ENCODE measurements around the gene TRIM63.

Gene TRIM63

GRCh38 chr1:26089125-26089524 lies 21.7 kb upstream of the TRIM63 start:
- Histone ChIP-seq H3K4me1 (ENCODE audit: control insufficient read depth in 2 of 2, insufficient read depth in 2 of 2, low read length in 2 of 2) (no peaks in the 10 kb centered on the region), H3K36me3 (ENCODE audit: control insufficient read depth in 2 of 2, insufficient read depth in 2 of 2, low read length in 2 of 2) (no peaks in the 10 kb centered on the region), H3K27ac (ENCODE audit: low read depth in 2 of 2, low read length in 2 of 2) (no peak overlapping the region), H3K27me3 (ENCODE audit: control insufficient read depth in 2 of 2, insufficient read depth in 2 of 2, low read length in 2 of 2) (peaks cover 3 to 6% of the 10 kb centered on the region in 2 donors), H3K9ac (ENCODE audit: low read depth in 1 of 2, low read length in 2 of 2) (no peak overlapping the region), H3K9me3 (ENCODE audit: control insufficient read depth in 2 of 2, low read length in 2 of 2) (no peaks in the 10 kb centered on the region), H3K4me3 (ENCODE audit: low read length in 2 of 2) (no peak overlapping the region)

GRCh38 chr1:26084844-26085243 lies 17.4 kb upstream of the TRIM63 start:
- no peak overlapping the region for H3K27ac ChIP-seq (ENCODE audit: low read depth in 2 of 2, low read length in 2 of 2)
- H3K4me1 ChIP-seq (ENCODE audit: control insufficient read depth in 2 of 2, insufficient read depth in 2 of 2, low read length in 2 of 2), result no peaks in the 10 kb centered on the region
- no peaks in the 10 kb centered on the region for H3K36me3 ChIP-seq (ENCODE audit: control insufficient read depth in 2 of 2, insufficient read depth in 2 of 2, low read length in 2 of 2)
- no peaks in the 10 kb centered on the region for H3K9me3 ChIP-seq (ENCODE audit: control insufficient read depth in 2 of 2, low read length in 2 of 2)
- no peak overlapping the region for H3K9ac ChIP-seq (ENCODE audit: low read depth in 1 of 2, low read length in 2 of 2)
- H3K27me3 ChIP-seq (ENCODE audit: control insufficient read depth in 2 of 2, insufficient read depth in 2 of 2, low read length in 2 of 2), result no peaks in the 10 kb centered on the region
- H3K4me3 ChIP-seq (ENCODE audit: low read length in 2 of 2), result no peak overlapping the region

DNA sequence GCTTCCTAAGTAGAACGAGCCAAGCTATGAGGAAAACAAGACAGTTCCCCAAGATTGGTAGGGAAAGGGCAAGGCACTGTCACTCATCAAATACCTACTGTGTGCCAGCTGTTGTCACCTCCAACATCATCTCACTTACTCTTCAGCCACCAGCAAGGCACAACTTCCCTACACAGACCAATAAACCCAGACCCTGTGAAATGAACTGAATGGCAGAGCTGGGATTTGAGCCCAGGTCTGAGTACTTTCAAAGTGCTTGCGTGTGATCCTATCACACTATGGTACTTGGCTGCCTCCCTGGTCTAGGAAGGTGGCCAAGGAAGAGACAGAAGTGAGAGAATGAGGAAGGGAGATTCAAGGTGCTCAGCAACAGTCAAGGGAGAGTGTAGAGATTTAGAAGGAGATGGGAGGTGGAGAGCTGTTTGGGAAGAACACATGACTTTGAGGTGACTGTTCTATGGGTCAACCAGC lies 16.7 kb upstream of the TRIM63 start:
- H3K36me3 ChIP-seq (ENCODE audit: control insufficient read depth in 2 of 2, insufficient read depth in 2 of 2, low read length in 2 of 2), result no peaks in the 10 kb centered on the region
- no peak overlapping the region for H3K4me3 ChIP-seq (ENCODE audit: low read length in 2 of 2)

GRCh38 chr1:26083208-26083607 lies 15.8 kb upstream of the TRIM63 start:
- no peaks in the 10 kb centered on the region for H3K9me3 ChIP-seq (ENCODE audit: control insufficient read depth in 2 of 2, low read length in 2 of 2)
- H3K4me3 ChIP-seq (ENCODE audit: low read length in 2 of 2), result no peak overlapping the region
- H3K4me1 ChIP-seq (ENCODE audit: control insufficient read depth in 2 of 2, insufficient read depth in 2 of 2, low read length in 2 of 2), result no peaks in the 10 kb centered on the region
- no peak overlapping the region for H3K9ac ChIP-seq (ENCODE audit: low read depth in 1 of 2, low read length in 2 of 2)
- H3K27ac ChIP-seq (ENCODE audit: low read depth in 2 of 2, low read length in 2 of 2), result no peak overlapping the region
- H3K27me3 ChIP-seq (ENCODE audit: control insufficient read depth in 2 of 2, insufficient read depth in 2 of 2, low read length in 2 of 2), result peaks cover 0 to 3% of the 10 kb centered on the region in 2 donors
- no peaks in the 10 kb centered on the region for H3K36me3 ChIP-seq (ENCODE audit: control insufficient read depth in 2 of 2, insufficient read depth in 2 of 2, low read length in 2 of 2)

More for the DNA sequence above, 16.7 kb upstream of the TRIM63 start:
- H3K9ac ChIP-seq (ENCODE audit: low read depth in 1 of 2, low read length in 2 of 2), result no peak overlapping the region
- H3K27ac ChIP-seq (ENCODE audit: low read depth in 2 of 2, low read length in 2 of 2), result no peak overlapping the region
- no peaks in the 10 kb centered on the region for H3K9me3 ChIP-seq (ENCODE audit: control insufficient read depth in 2 of 2, low read length in 2 of 2)
- no peaks in the 10 kb centered on the region for H3K4me1 ChIP-seq (ENCODE audit: control insufficient read depth in 2 of 2, insufficient read depth in 2 of 2, low read length in 2 of 2)
- no peaks in the 10 kb centered on the region for H3K27me3 ChIP-seq (ENCODE audit: control insufficient read depth in 2 of 2, insufficient read depth in 2 of 2, low read length in 2 of 2)

GRCh38 chr1:26082020-26082350 lies 14.6 kb upstream of the TRIM63 start:
- Histone ChIP-seq H3K27me3 (ENCODE audit: control insufficient read depth in 2 of 2, insufficient read depth in 2 of 2, low read length in 2 of 2) (peaks cover 0 to 3% of the 10 kb centered on the region in 2 donors), H3K9me3 (ENCODE audit: control insufficient read depth in 2 of 2, low read length in 2 of 2) (no peaks in the 10 kb centered on the region), H3K4me3 (ENCODE audit: low read length in 2 of 2) (no peak overlapping the region), H3K27ac (ENCODE audit: low read depth in 2 of 2, low read length in 2 of 2) (no peak overlapping the region), H3K4me1 (ENCODE audit: control insufficient read depth in 2 of 2, insufficient read depth in 2 of 2, low read length in 2 of 2) (peaks cover 0 to 2% of the 10 kb centered on the region in 2 donors), H3K9ac (ENCODE audit: low read depth in 1 of 2, low read length in 2 of 2) (no peak overlapping the region), H3K36me3 (ENCODE audit: control insufficient read depth in 2 of 2, insufficient read depth in 2 of 2, low read length in 2 of 2) (no peaks in the 10 kb centered on the region)

DNA sequence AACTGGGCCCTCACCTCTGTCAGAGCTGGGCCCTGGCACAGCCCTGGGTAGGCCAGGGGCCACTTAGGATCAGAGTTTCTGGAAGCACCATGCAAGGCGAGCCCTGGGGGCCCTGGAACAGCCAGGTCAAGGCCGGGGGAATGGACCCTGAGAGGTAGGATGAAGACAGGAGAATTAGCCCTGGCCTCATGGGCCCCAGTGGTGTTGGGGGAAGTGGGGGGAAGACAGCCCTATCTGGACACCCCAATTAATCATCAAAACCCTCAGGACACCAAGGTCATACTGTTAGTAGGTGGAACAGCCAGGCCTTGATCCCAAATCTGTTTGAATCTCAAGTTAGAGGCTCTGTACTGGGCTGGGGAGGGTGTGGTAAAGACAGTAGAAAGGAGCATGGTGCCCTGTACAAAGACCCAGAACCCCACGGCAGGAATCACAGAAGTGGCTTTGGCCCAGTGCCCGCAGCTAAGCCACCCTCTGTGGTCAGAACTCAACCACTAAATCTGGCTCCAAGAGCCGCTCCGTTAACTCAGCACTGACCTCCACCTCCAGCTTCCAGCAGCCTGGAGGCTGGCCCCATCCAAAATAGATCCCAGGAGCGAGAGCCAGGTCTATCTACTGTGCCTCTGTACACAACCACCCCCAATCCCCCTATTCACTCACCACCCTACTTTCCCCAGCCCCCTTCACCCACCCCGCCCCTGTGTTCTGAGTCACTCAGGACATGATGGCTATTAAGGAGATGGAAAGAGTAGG lies 14.0 kb upstream of the TRIM63 start:
- Histone ChIP-seq H3K27ac (ENCODE audit: low read depth in 2 of 2, low read length in 2 of 2) (no peak overlapping the region), H3K4me3 (ENCODE audit: low read length in 2 of 2) (no peak overlapping the region), H3K9me3 (ENCODE audit: control insufficient read depth in 2 of 2, low read length in 2 of 2) (no peaks in the 10 kb centered on the region), H3K27me3 (ENCODE audit: control insufficient read depth in 2 of 2, insufficient read depth in 2 of 2, low read length in 2 of 2) (peaks cover 0 to 3% of the 10 kb centered on the region in 2 donors), H3K4me1 (ENCODE audit: control insufficient read depth in 2 of 2, insufficient read depth in 2 of 2, low read length in 2 of 2) (peaks cover 0 to 2% of the 10 kb centered on the region in 2 donors), H3K9ac (ENCODE audit: low read depth in 1 of 2, low read length in 2 of 2) (no peak overlapping the region), H3K36me3 (ENCODE audit: control insufficient read depth in 2 of 2, insufficient read depth in 2 of 2, low read length in 2 of 2) (no peaks in the 10 kb centered on the region)

DNA sequence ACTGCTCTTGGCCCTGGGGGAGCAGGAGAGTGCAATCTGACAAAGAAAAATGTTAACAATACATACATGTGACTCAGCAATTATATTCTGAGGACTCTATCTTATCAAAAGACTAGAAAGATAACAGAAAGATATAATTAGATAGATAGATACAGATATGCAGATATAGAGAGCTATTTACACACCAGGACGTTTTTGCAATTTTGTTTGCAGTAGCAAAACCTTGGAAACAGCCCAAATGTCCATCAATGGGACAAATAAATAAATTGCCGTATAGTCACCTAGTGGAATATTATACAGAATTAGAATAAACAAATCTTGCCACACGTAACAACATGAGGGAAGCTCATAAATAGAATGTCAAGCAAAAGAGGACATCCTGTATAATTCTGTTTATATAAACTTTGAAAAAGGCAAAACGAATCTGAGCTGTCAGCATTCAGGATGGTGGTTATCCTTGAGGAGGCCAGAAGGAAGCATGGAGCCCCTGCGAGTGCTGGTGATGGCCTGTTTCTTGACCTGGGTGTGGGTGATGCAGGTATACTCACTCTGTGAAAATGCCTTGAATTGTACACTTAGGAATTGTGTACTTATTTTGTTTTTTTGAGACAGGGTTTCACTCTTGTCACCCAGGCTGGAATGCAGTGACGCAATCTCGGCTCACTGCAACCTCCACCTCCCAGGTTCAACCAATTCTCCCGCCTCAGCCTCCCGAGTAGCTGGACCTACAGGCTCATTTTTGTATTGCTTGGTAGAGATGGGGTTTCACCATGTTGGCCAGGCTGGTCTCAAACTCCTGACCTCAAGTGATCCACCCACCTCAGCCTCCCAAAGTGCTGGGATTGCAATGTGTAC lies 12.8 kb upstream of the TRIM63 start:
- Histone ChIP-seq H3K27ac (ENCODE audit: low read depth in 2 of 2, low read length in 2 of 2) (no peak overlapping the region), H3K9ac (ENCODE audit: low read depth in 1 of 2, low read length in 2 of 2) (no peak overlapping the region)

GRCh38 chr1:26079178-26079563 lies 11.7 kb upstream of the TRIM63 start:
- H3K4me1 ChIP-seq (ENCODE audit: control insufficient read depth in 2 of 2, insufficient read depth in 2 of 2, low read length in 2 of 2), result peaks cover 0 to 2% of the 10 kb centered on the region in 2 donors
- no peaks in the 10 kb centered on the region for H3K36me3 ChIP-seq (ENCODE audit: control insufficient read depth in 2 of 2, insufficient read depth in 2 of 2, low read length in 2 of 2)
- no peaks in the 10 kb centered on the region for H3K9me3 ChIP-seq (ENCODE audit: control insufficient read depth in 2 of 2, low read length in 2 of 2)
- no peak overlapping the region for H3K27ac ChIP-seq (ENCODE audit: low read depth in 2 of 2, low read length in 2 of 2)
- H3K27me3 ChIP-seq (ENCODE audit: control insufficient read depth in 2 of 2, insufficient read depth in 2 of 2, low read length in 2 of 2), result peaks cover 2 to 9% of the 10 kb centered on the region in 2 donors
- no peak overlapping the region for H3K4me3 ChIP-seq (ENCODE audit: low read length in 2 of 2)
- no peak overlapping the region for H3K9ac ChIP-seq (ENCODE audit: low read depth in 1 of 2, low read length in 2 of 2)

More for the DNA sequence above, 12.8 kb upstream of the TRIM63 start:
- H3K4me1 ChIP-seq (ENCODE audit: control insufficient read depth in 2 of 2, insufficient read depth in 2 of 2, low read length in 2 of 2), result peaks cover 0 to 2% of the 10 kb centered on the region in 2 donors
- no peaks in the 10 kb centered on the region for H3K9me3 ChIP-seq (ENCODE audit: control insufficient read depth in 2 of 2, low read length in 2 of 2)
- H3K27me3 ChIP-seq (ENCODE audit: control insufficient read depth in 2 of 2, insufficient read depth in 2 of 2, low read length in 2 of 2), result peaks cover 0 to 9% of the 10 kb centered on the region in 2 donors
- no peak overlapping the region for H3K4me3 ChIP-seq (ENCODE audit: low read length in 2 of 2)
- H3K36me3 ChIP-seq (ENCODE audit: control insufficient read depth in 2 of 2, insufficient read depth in 2 of 2, low read length in 2 of 2), result no peaks in the 10 kb centered on the region

GRCh38 chr1:26078286-26079177 lies 11.1 kb upstream of the TRIM63 start:
- H3K36me3 ChIP-seq (ENCODE audit: control insufficient read depth in 2 of 2, insufficient read depth in 2 of 2, low read length in 2 of 2), result no peaks in the 10 kb centered on the region
- H3K4me3 ChIP-seq (ENCODE audit: low read length in 2 of 2), result no peak overlapping the region
- H3K27me3 ChIP-seq (ENCODE audit: control insufficient read depth in 2 of 2, insufficient read depth in 2 of 2, low read length in 2 of 2), result peaks cover 2 to 9% of the 10 kb centered on the region in 2 donors
- no peak overlapping the region for H3K27ac ChIP-seq (ENCODE audit: low read depth in 2 of 2, low read length in 2 of 2)
- no peaks in the 10 kb centered on the region for H3K9me3 ChIP-seq (ENCODE audit: control insufficient read depth in 2 of 2, low read length in 2 of 2)
- peaks cover 0 to 2% of the 10 kb centered on the region in 2 donors for H3K4me1 ChIP-seq (ENCODE audit: control insufficient read depth in 2 of 2, insufficient read depth in 2 of 2, low read length in 2 of 2)
- H3K9ac ChIP-seq (ENCODE audit: low read depth in 1 of 2, low read length in 2 of 2), result no peak overlapping the region
